Measurements from ENCODE around the gene RBM10. TPM values are rescaled to one million over a fixed set of nuclear protein-coding genes. Genes with fewer than 3 reads are reported as not detected.

The RBM10 gene
- total and polyA plus RNA-seq, 9 of the 15 experiments (the other 6 are each of a cell fraction or from before 2014, with no cell fraction given), result 1.1 to 61.7 (median 31.5) TPM

- TF ChIP-seq GTF2E2 (tag; IDR thresholded peaks at IDR 0.05), result peak; percentile 45; the same call in 1 of the 2 replicates
- TF ChIP-seq HNRNPL (IDR thresholded peaks at IDR 0.05; ENCODE audit: low read depth, low read length), result no peak
- TF ChIP-seq ZNF507 (tag; conservative IDR thresholded peaks at IDR 0.05), result no peak
- no peak for TF ChIP-seq TARDBP (IDR thresholded peaks at IDR 0.05)
- peak; percentile 31 for TF ChIP-seq RBM25 (IDR thresholded peaks at IDR 0.05; ENCODE audit: low read depth, low read length, severe bottlenecking)
- TF ChIP-seq SRF (CRISPR knock-in tag; IDR thresholded peaks at IDR 0.05), result peak in 1 of 2 experiments; percentile 59; a peak in 1 of 4 replicates
- TF ChIP-seq ELF1 (tag; IDR thresholded peaks at IDR 0.05), result peak; percentile 54; the same call in 1 of the 2 replicates
- TF ChIP-seq MTA3 (IDR thresholded peaks at IDR 0.05; ENCODE audit: borderline replicate concordance), result peak; percentile 26; the same call in 1 of the 2 replicates
- peak; percentile 94 for TF ChIP-seq NRF1 (conservative IDR thresholded peaks at IDR 0.05 in 1 of 2, IDR thresholded peaks at IDR 0.05 in 1 of 2)
- peak; percentile 75; the same call in 1 of the 2 replicates for TF ChIP-seq RB1 (IDR thresholded peaks at IDR 0.05; ENCODE audit: low read depth)
- no peak for TF ChIP-seq ID3 (CRISPR knock-in tag; IDR thresholded peaks at IDR 0.05)
- TF ChIP-seq ID3 (tag; IDR thresholded peaks at IDR 0.05), result no peak
- peak; percentile 84 for TF ChIP-seq SUPT5H (IDR thresholded peaks at IDR 0.05)
- TF ChIP-seq NFIC (IDR thresholded peaks at IDR 0.05), result 0 out of 2 replicates have a peak, but pooled peaks have one; percentile 4
- peak; percentile 65 for TF ChIP-seq CREM (IDR thresholded peaks at IDR 0.05; ENCODE audit: low read depth)
- no peak for TF ChIP-seq BCLAF1 (IDR thresholded peaks at IDR 0.05; ENCODE audit: borderline replicate concordance in 1 of 2, control insufficient read depth in 1 of 2, low read depth in 2 of 2, low read length in 1 of 2)
- no peak for TF ChIP-seq XRCC4 (IDR thresholded peaks at IDR 0.05; ENCODE audit: extremely low read depth, insufficient read depth, insufficient read length)
- no peak for TF ChIP-seq NUFIP1 (IDR thresholded peaks at IDR 0.05; ENCODE audit: partially characterized antibody)
- TF ChIP-seq L3MBTL2 (IDR thresholded peaks at IDR 0.05), result peak; percentile 95
- peak; percentile 92 for TF ChIP-seq CEBPB (tag; IDR thresholded peaks at IDR 0.05)
- TF ChIP-seq ATF3 (IDR thresholded peaks at IDR 0.05), result 0 out of 2 replicates have a peak, but pooled peaks have one; percentile 12
- no peak for TF ChIP-seq ATF3 (CRISPR knock-in tag; conservative IDR thresholded peaks at IDR 0.05)
- TF ChIP-seq SNRNP70 (optimal IDR thresholded peaks at IDR 0.05; ENCODE audit: low read depth, low read length), result no peak
These were observed at the start of gene RBM10, which contains the start of gene NDUFB11 (continued) for GRCh38 chrX:47144626-47145394.
